GM19372 (cell line): ENCODE results near the gene LVRN.

Source experiments
- ATAC-seq: cut with Tn5 transposase; IDR thresholded peaks from one replicate; pipeline ENCODE4 v1.9.1; 2021; ENCODE audit warnings: mild to moderate bottlenecking, low read depth, moderate library complexity; ENCODE audit not compliant: unreplicated experiment

LVRN gene

DNA sequence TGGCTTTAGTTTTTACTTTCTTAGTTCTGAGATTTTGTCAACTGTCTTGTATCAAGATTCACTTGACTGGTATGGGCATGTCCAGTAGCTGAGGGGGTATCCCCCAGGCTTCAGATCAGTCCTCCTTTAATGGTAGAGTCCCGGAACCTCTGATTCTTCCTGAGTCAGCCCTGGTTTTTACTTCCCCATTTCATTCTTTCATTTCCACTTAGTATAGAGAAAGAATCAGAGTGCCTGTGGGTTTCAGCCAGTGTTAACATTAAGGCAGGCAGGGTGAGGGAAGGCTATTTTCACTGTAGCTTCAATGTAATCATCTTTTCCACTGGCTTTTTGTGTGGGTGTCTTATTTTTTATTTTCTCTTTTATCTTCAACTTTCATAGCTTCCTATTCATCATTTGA lies 114.2 kb downstream of the LVRN start:
- peak; percentile 100 for ATAC-seq
